HepG2 (cell line): ENCODE results near the gene SCAMP3. TPM values are rescaled to one million over a fixed set of nuclear protein-coding genes. Genes with fewer than 3 reads are reported as not detected.
A peak's percentile ranks its signal among the peaks of the same experiment; 100 is the strongest.

Source experiments
- DRAP1 ChIP-seq: IDR thresholded peaks from 2 replicates; pipeline ENCODE4 v1.6.1; 2016; ENCODE audit warnings: missing genetic modification reagents, missing compliant biosample characterization
- EHMT2 ChIP-seq: fragments of 200-600 bp; sonication (generic); IDR thresholded peaks from 2 replicates; pipeline ENCODE4 v1.7.0; 2017; ENCODE audit warnings: antibody characterized with exemption, low read depth, low read length, borderline replicate concordance
- HOXA9 ChIP-seq: sonication (generic); formaldehyde crosslinking; IDR thresholded peaks from 2 replicates; pipeline ENCODE4 v1.8.1; 2022; ENCODE audit warnings: missing genetic modification reagents, mild to moderate bottlenecking, moderate library complexity, borderline replicate concordance
- JARID2 ChIP-seq: sonication (generic); formaldehyde crosslinking; IDR thresholded peaks from 2 replicates; pipeline ENCODE4 v1.8.1; 2023; ENCODE audit warnings: missing genetic modification reagents, inconsistent platforms; ENCODE audit not compliant: insufficient replicate concordance
- NFE2L1 ChIP-seq: sonication (generic); formaldehyde crosslinking; IDR thresholded peaks from 2 replicates; pipeline ENCODE4 v1.4.0; 2020; ENCODE audit warnings: missing genetic modification reagents, mild to moderate bottlenecking, borderline replicate concordance
- POLR2A ChIP-seq, 2 experiments: IDR thresholded peaks; 2 replicates each; pipeline ENCODE4 v1.6.1; 2011; ENCODE audit warnings: low read depth in 2 of 2, low read length in 2 of 2, mild to moderate bottlenecking in 1 of 2, moderate library complexity in 1 of 2; ENCODE audit not compliant: insufficient read depth in 1 of 2
- RELA ChIP-seq: sonication (generic); formaldehyde crosslinking; IDR thresholded peaks from 2 replicates; pipeline ENCODE4 v1.4.0; 2020; ENCODE audit warnings: missing genetic modification reagents
- SAP130 ChIP-seq: IDR thresholded peaks from 2 replicates; pipeline ENCODE4 v1.6.1; 2016; ENCODE audit warnings: low read depth
- SMAD1 ChIP-seq: sonication (generic); formaldehyde crosslinking; IDR thresholded peaks from 2 replicates; pipeline ENCODE4 v1.4.0; 2020; ENCODE audit warnings: missing genetic modification reagents, low read depth, mild to moderate bottlenecking, borderline replicate concordance
- SP5 ChIP-seq: IDR thresholded peaks from 2 replicates; pipeline ENCODE4 v1.6.1; 2016; ENCODE audit warnings: low read depth, borderline replicate concordance
- SPEN ChIP-seq: sonication (generic); formaldehyde crosslinking; IDR thresholded peaks from 2 replicates; pipeline ENCODE4 v1.5.1; 2020; ENCODE audit warnings: low read depth, mild to moderate bottlenecking, missing genetic modification reagents
- ZBTB38 ChIP-seq: sonication (generic); formaldehyde crosslinking; IDR thresholded peaks from 2 replicates; pipeline ENCODE4 v1.5.1; 2020; ENCODE audit warnings: mild to moderate bottlenecking, missing genetic modification reagents
- ZFP36 ChIP-seq: fragments of 150-350 bp; IDR thresholded peaks from 2 replicates; pipeline ENCODE4 v1.6.1; 2018; ENCODE audit warnings: borderline replicate concordance, low read length, low read depth; ENCODE audit not compliant: partially characterized antibody
- ZHX2 ChIP-seq, 2 experiments: sonication (generic) in 1 of 2; formaldehyde crosslinking in 1 of 2; IDR thresholded peaks; 2 replicates each; pipeline versions ENCODE4 v1.6.1 to v1.9.0; 2014 to 2022; ENCODE audit warnings: antibody characterized with exemption in 1 of 2, borderline replicate concordance in 1 of 2, inconsistent platforms in 1 of 2, low read depth in 1 of 2, missing genetic modification reagents in 1 of 2
- ZKSCAN1 ChIP-seq: fragments of 150-350 bp; IDR thresholded peaks from 2 replicates; pipeline ENCODE4 v1.6.1; 2014; ENCODE audit warnings: low read length
- ZNF260 ChIP-seq: sonication (generic); formaldehyde crosslinking; IDR thresholded peaks from 2 replicates; pipeline ENCODE4 v1.4.0; 2020; ENCODE audit warnings: missing genetic modification reagents, low read depth, mild to moderate bottlenecking, borderline replicate concordance
- ZNF503 ChIP-seq: sonication (generic); formaldehyde crosslinking; IDR thresholded peaks from 2 replicates; pipeline ENCODE4 v1.4.0; 2020; ENCODE audit warnings: missing genetic modification reagents
- ZNF557 ChIP-seq: sonication (generic); formaldehyde crosslinking; IDR thresholded peaks from 2 replicates; pipeline ENCODE4 v1.4.0; 2020; ENCODE audit warnings: missing genetic modification reagents
- ZNF619 ChIP-seq: sonication (generic); formaldehyde crosslinking; IDR thresholded peaks from 2 replicates; pipeline ENCODE4 v1.4.0; 2020; ENCODE audit warnings: mild to moderate bottlenecking, missing genetic modification reagents
- ZSCAN9 ChIP-seq: IDR thresholded peaks from 2 replicates; pipeline ENCODE4 v1.6.1; 2016; ENCODE audit warnings: borderline replicate concordance
- polyA plus RNA-seq, 8 experiments: library from polyadenylated mRNA; depleted of rRNA in 3 of 8; stranded (reverse) in 7 of 8; unstranded in 1 of 8; fragments of >200 nt; fragmentation: Illumina TruSeq in 4 of 8; extraction: Trizol in 4 of 8; gene quantifications; 2 replicates each; pipeline versions ENCODE4 v1.2.1 to v1.2.3, GENCODE V29; 2011 to 2016; ENCODE audit warnings: low read depth in 4 of 8, missing spikeins in 1 of 8, mixed read lengths in 1 of 8; ENCODE audit not compliant: insufficient read depth in 1 of 8
- total RNA-seq, 5 experiments: library from RNA; depleted of rRNA; stranded (reverse); fragments of >200 nt; fragmentation: Illumina TruSeq; extraction: Trizol; gene quantifications; 2 replicates each; pipeline ENCODE4 v1.2.3, GENCODE V29; 2016; ENCODE audit warnings: low read depth in 1 of 5

Gene SCAMP3
- total and polyA plus RNA-seq, 2 of the 13 experiments (the other 11 are each of a cell fraction or from before 2014, with no cell fraction given): 46.8 to 83.3 TPM

DNA sequence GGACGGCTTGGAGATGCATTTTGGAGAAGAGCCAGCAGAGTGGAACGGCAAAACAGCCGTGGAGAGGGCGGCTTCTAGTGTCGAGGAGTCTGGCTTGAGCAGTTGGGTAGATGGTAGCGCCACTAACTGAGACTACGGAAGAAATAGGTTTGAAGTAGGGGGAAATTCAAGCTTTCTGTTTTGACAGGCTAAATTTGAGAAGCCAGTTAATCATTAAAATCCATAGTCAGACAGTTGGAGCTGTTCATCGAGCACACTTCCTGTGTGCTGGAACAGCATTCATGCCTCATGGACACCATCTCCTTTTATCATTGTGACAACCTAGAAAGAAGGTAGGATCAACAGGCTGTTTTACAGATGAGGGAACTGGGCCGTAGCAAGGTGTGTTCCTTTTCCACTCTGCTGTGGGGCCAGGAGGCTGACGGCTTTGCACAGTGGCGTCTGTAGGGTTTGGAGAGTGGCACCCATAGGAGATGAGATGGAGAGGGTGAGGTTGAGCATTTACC lies 42.5 kb upstream of the SCAMP3 start (continued):
- TF ChIP-seq ZHX2 (IDR thresholded peaks at IDR 0.05; ENCODE audit: low read depth) (no peak), ZHX2 (CRISPR knock-in tag; IDR thresholded peaks at IDR 0.05; ENCODE audit: borderline replicate concordance) (no peak), SAP130 (CRISPR knock-in tag) (peak; percentile 95), SP5 (CRISPR knock-in tag) (no peak), SMAD1 (CRISPR knock-in tag) (no peak), ZBTB38 (CRISPR knock-in tag) (0 out of 2 replicates have a peak, but pooled peaks have one; percentile 20), ZNF503 (CRISPR knock-in tag) (no peak), RELA (no peak), ZSCAN9 (0 out of 2 replicates have a peak, but pooled peaks have one; percentile 30), NFE2L1 (CRISPR knock-in tag) (no peak), ZNF260 (CRISPR knock-in tag) (no peak), JARID2 (no peak), ZKSCAN1 (0 out of 2 replicates have a peak, but pooled peaks have one; percentile 19), HOXA9 (no peak), ZFP36 (no peak), SPEN (CRISPR knock-in tag) (0 out of 2 replicates have a peak, but pooled peaks have one; percentile 32), POLR2A (IDR thresholded peaks at IDR 0.05; ENCODE audit: insufficient read depth in 1 of 2, low read depth in 2 of 2, low read length in 2 of 2) (peak in 1 of 2 experiments; percentile 79; a peak in 2 of 4 replicates), ZNF557 (no peak), DRAP1 (CRISPR knock-in tag) (peak; percentile 84), ZNF619 (CRISPR knock-in tag) (0 out of 2 replicates have a peak, but pooled peaks have one; percentile 40), EHMT2 (no peak)
